Right lobe of liver (tissue), 6 donors: ENCODE measurements around the gene PIGB. TPM values are rescaled to one million over a fixed set of nuclear protein-coding genes. Genes with fewer than 3 reads are reported as not detected.

Source experiments
- ATAC-seq, 4 donors: fragments of 200-7000 bp; cut with Tn5 transposase; one replicate each; pipeline ENCODE4 v1.9.1; 2020; ENCODE audit warnings: mild to moderate bottlenecking in 4 of 4, moderate library complexity in 4 of 4
- DNase-seq, 3 donors: peaks; one replicate each; pipeline ENCODE4 v3.0.0-alpha.2; 2020
- H3K27ac ChIP-seq, 3 donors: fragments of 200-600 bp; one replicate each; pipeline ENCODE4 v1.8.0; 2022
- H3K27me3 ChIP-seq, 2 donors: fragments of 200-600 bp; one replicate each; pipeline ENCODE4 v1.8.0; 2022
- H3K36me3 ChIP-seq, 4 donors: fragments of 200-600 bp; sonication (generic) in 1 of 4; one replicate each; pipeline versions ENCODE4 v1.5.1 to v1.8.0; 2017 to 2022; ENCODE audit warnings: control low read depth in 1 of 4
- H3K4me1 ChIP-seq, 4 donors: fragments of 200-600 bp; sonication (generic) in 1 of 4; one replicate each; pipeline versions ENCODE4 v1.5.1 to v1.8.0; 2017 to 2022; ENCODE audit warnings: control low read depth in 1 of 4
- H3K4me3 ChIP-seq, 3 donors: fragments of 200-600 bp; one replicate each; pipeline ENCODE4 v1.8.0; 2022
- H3K9me3 ChIP-seq, 4 donors: fragments of 200-600 bp; sonication (generic) in 1 of 4; one replicate each; pipeline versions ENCODE4 v1.5.1 to v1.8.0; 2017 to 2022; ENCODE audit warnings: control low read depth in 1 of 4
- CTCF ChIP-seq, 4 donors: fragments of 200-600 bp in 3 of 4; fragments of 450-650 bp in 1 of 4; IDR thresholded peaks; one replicate each; pipeline versions ENCODE4 v1.5.1 to v1.8.0; 2016 to 2022; ENCODE audit warnings: antibody characterized with exemption in 4 of 4, mild to moderate bottlenecking in 2 of 4
- POLR2A ChIP-seq: fragments of 450-650 bp; IDR thresholded peaks from one replicate; pipeline ENCODE4 v1.6.1; 2017; ENCODE audit warnings: antibody characterized with exemption, mild to moderate bottlenecking
- WGBS: methylation state at CpG from one replicate; pipeline ENCODE4 v1.1.6; 2018; ENCODE audit warnings: low coverage, low lambda C conversion rate; ENCODE audit not compliant: insufficient coverage; ENCODE audit errors: missing lambda C conversion rate; 5-methylcytosine and 5-hydroxymethylcytosine counted together
- intact Hi-C, 2 donors: fragments of 100-400 bp; cut with DNase I; formaldehyde crosslinking; loops; one replicate each; pipeline versions ENCODE4 v1.11.2 to v1.14.1; 2022
- total RNA-seq, 6 experiments: library from RNA; depleted of rRNA in 2 of 6; stranded (reverse); fragments of >200 nt in 2 of 6; fragmentation: NEBNext Ultra II Directional in 3 of 6; extraction: Animal tissue kit (Norgen Biotek cat#: 25700) in 3 of 6; gene quantifications; one replicate each; pipeline versions ENCODE4 v1.1.0 to v1.2.4, GENCODE V29; 2016 to 2023
- donor health status: DM: no; HTN: yes; CAD: no.
- donor health status: DM: no; HTN: no; CAD: no.
- donor health status: DM: no; HTN: no; CAD: no.
- donor health status: DM: no; HTN: yes; CAD: no.
- donor health status: DM: no; HTN: yes; CAD: no.

Gene PIGB
- total RNA-seq, 6 experiments from 2014 or later, result 5.1 to 10.0 (median 6.5) TPM

GRCh38 chr15:55343168-55343567 lies 24.1 kb downstream of the PIGB start:
- no peak for DNase-seq
- TF ChIP-seq CTCF (IDR thresholded peaks at IDR 0.05) (no peak), POLR2A (no peak)
- H3K9me3 ChIP-seq, result no peaks in the 10 kb centered on the region
- no peaks in the 10 kb centered on the region for H3K27me3 ChIP-seq
- no peaks in the 10 kb centered on the region for H3K4me1 ChIP-seq
- H3K4me3 ChIP-seq, result no peak overlapping the region
- no peak overlapping the region for H3K27ac ChIP-seq
- WGBS, result 77% methylated on average over 2 of the region's 2 CpGs
- intact Hi-C loops, result no loop called here
- ATAC-seq, result no peak
- no peaks in the 10 kb centered on the region for H3K36me3 ChIP-seq

- no peak for DNase-seq
- TF ChIP-seq POLR2A, result no peak
- no peak for TF ChIP-seq CTCF (IDR thresholded peaks at IDR 0.05)
These were observed 25.2 kb downstream of the PIGB start for GRCh38 chr15:55344206-55344605.

GRCh38 chr15:55348281-55348778 lies 29.3 kb downstream of the PIGB start:
- ATAC-seq (no peak), DNase-seq (no peak)
- H3K36me3 ChIP-seq, result no peaks in the 10 kb centered on the region
- 63% methylated on average over 3 of the region's 4 CpGs for WGBS
- no peaks in the 10 kb centered on the region for H3K4me1 ChIP-seq
- no peak overlapping the region for H3K4me3 ChIP-seq
- H3K9me3 ChIP-seq, result no peaks in the 10 kb centered on the region
- no peak overlapping the region for H3K27ac ChIP-seq
- no peaks in the 10 kb centered on the region for H3K27me3 ChIP-seq
- intact Hi-C loops, result no loop called here
- TF ChIP-seq POLR2A (no peak), CTCF (IDR thresholded peaks at IDR 0.05) (no peak)

More at GRCh38 chr15:55344206-55344605, 25.2 kb downstream of the PIGB start:
- no peak for ATAC-seq
- intact Hi-C loops, result no loop called here
- Histone ChIP-seq H3K27me3 (no peaks in the 10 kb centered on the region), H3K9me3 (no peaks in the 10 kb centered on the region), H3K4me3 (no peak overlapping the region), H3K36me3 (no peaks in the 10 kb centered on the region), H3K4me1 (no peaks in the 10 kb centered on the region), H3K27ac (no peak overlapping the region)
- WGBS, result 82% methylated on average over 2 of the region's 2 CpGs

- DNase-seq, result no peak
- no peak overlapping the region for H3K27ac ChIP-seq
- no peaks in the 10 kb centered on the region for H3K36me3 ChIP-seq
- no peaks in the 10 kb centered on the region for H3K9me3 ChIP-seq
- H3K4me1 ChIP-seq, result no peaks in the 10 kb centered on the region
- intact Hi-C loops, result no loop called here
- ATAC-seq, result no peak
- H3K27me3 ChIP-seq, result no peaks in the 10 kb centered on the region
- no peak for TF ChIP-seq CTCF (IDR thresholded peaks at IDR 0.05)
- no peak for TF ChIP-seq POLR2A
- WGBS, result 100% methylated on average over 2 of the region's 2 CpGs
- no peak overlapping the region for H3K4me3 ChIP-seq
These were observed 30.3 kb downstream of the PIGB start for GRCh38 chr15:55349282-55349681.

GRCh38 chr15:55353025-55353424 lies 34.0 kb downstream of the PIGB start:
- Histone ChIP-seq H3K4me1 (no peaks in the 10 kb centered on the region), H3K27me3 (no peaks in the 10 kb centered on the region), H3K36me3 (peaks cover 0 to 24% (median 5%) of the 10 kb centered on the region in 4 donors), H3K9me3 (no peaks in the 10 kb centered on the region), H3K4me3 (no peak overlapping the region), H3K27ac (no peak overlapping the region)
- 95% methylated on average over 2 of the region's 2 CpGs for WGBS
- TF ChIP-seq POLR2A, result no peak
- TF ChIP-seq CTCF (IDR thresholded peaks at IDR 0.05), result no peak
- intact Hi-C loops, result no loop called here
- no peak for ATAC-seq
- no peak for DNase-seq
